Mucosa of descending colon (tissue), 3 donors: ENCODE results near the gene RAI14. TPM values are rescaled to one million over a fixed set of nuclear protein-coding genes. Genes with fewer than 3 reads are reported as not detected.

ENCODE experiments used
- ATAC-seq: fragments of 200-7000 bp; cut with Tn5 transposase; one replicate; pipeline ENCODE4 v1.9.1; 2020; ENCODE audit warnings: mild to moderate bottlenecking, moderate library complexity
- DNase-seq, 3 donors: peaks; one replicate each; pipeline ENCODE4 v3.0.0-alpha.2; 2020
- H3K36me3 ChIP-seq: fragments of 200-600 bp; one replicate; pipeline ENCODE4 v1.8.0; 2021; ENCODE audit warnings: low read depth, mild to moderate bottlenecking
- H3K4me1 ChIP-seq: fragments of 200-600 bp; one replicate; pipeline ENCODE4 v1.8.0; 2021; ENCODE audit warnings: low read depth, mild to moderate bottlenecking
- H3K4me3 ChIP-seq: fragments of 200-600 bp; one replicate; pipeline ENCODE4 v1.8.0; 2021; ENCODE audit warnings: mild to moderate bottlenecking
- H3K9me3 ChIP-seq: fragments of 200-600 bp; one replicate; pipeline ENCODE4 v1.8.0; 2021; ENCODE audit warnings: mild to moderate bottlenecking
- intact Hi-C, 2 donors: fragments of 100-400 bp; cut with DNase I in 1 of 2; cut with micrococcal nuclease in 1 of 2; formaldehyde crosslinking; loops; one replicate each; pipeline versions ENCODE4 v1.11.0 to v1.11.1; 2022; cut with DNase I, micrococcal nuclease
- total RNA-seq, 3 donors: library from RNA; stranded (reverse); fragmentation: NEBNext Ultra II Directional in 2 of 3; extraction: Animal tissue kit (Norgen Biotek cat#: 25700) in 2 of 3; gene quantifications; one replicate each; pipeline versions ENCODE4 v1.2.1 to v1.2.4, GENCODE V29; 2021 to 2023
- TF ChIP-seq, protein P1 (sequence below): fragments of 200-600 bp; IDR thresholded peaks from one replicate; pipeline ENCODE4 v1.8.0; 2022; ENCODE audit warnings: antibody characterized with exemption, mild to moderate bottlenecking
- donor health status: DM: no; HTN: no; CAD: no; lungs with moderate emphysema.
- donor health status: DM: no; HTN: no; CAD: no.
- donor health status: DM: no; HTN: yes; CAD: no.

Gene RAI14
- total RNA-seq, 3 donors from 2014 or later: 14.0 to 41.0 (median 23.4) TPM

GRCh38 chr5:34734326-34734725, 78.2 kb downstream of the RAI14 start:
- intact Hi-C loops: no loop called here
- DNase-seq (no peak), ATAC-seq (no peak)
- Histone ChIP-seq H3K4me1 (no peaks in the 10 kb centered on the region), H3K36me3 (no peaks in the 10 kb centered on the region), H3K9me3 (no peaks in the 10 kb centered on the region), H3K4me3 (no peak overlapping the region)
- TF ChIP-seq, protein P1, sequence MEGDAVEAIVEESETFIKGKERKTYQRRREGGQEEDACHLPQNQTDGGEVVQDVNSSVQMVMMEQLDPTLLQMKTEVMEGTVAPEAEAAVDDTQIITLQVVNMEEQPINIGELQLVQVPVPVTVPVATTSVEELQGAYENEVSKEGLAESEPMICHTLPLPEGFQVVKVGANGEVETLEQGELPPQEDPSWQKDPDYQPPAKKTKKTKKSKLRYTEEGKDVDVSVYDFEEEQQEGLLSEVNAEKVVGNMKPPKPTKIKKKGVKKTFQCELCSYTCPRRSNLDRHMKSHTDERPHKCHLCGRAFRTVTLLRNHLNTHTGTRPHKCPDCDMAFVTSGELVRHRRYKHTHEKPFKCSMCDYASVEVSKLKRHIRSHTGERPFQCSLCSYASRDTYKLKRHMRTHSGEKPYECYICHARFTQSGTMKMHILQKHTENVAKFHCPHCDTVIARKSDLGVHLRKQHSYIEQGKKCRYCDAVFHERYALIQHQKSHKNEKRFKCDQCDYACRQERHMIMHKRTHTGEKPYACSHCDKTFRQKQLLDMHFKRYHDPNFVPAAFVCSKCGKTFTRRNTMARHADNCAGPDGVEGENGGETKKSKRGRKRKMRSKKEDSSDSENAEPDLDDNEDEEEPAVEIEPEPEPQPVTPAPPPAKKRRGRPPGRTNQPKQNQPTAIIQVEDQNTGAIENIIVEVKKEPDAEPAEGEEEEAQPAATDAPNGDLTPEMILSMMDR: no peak

DNA sequence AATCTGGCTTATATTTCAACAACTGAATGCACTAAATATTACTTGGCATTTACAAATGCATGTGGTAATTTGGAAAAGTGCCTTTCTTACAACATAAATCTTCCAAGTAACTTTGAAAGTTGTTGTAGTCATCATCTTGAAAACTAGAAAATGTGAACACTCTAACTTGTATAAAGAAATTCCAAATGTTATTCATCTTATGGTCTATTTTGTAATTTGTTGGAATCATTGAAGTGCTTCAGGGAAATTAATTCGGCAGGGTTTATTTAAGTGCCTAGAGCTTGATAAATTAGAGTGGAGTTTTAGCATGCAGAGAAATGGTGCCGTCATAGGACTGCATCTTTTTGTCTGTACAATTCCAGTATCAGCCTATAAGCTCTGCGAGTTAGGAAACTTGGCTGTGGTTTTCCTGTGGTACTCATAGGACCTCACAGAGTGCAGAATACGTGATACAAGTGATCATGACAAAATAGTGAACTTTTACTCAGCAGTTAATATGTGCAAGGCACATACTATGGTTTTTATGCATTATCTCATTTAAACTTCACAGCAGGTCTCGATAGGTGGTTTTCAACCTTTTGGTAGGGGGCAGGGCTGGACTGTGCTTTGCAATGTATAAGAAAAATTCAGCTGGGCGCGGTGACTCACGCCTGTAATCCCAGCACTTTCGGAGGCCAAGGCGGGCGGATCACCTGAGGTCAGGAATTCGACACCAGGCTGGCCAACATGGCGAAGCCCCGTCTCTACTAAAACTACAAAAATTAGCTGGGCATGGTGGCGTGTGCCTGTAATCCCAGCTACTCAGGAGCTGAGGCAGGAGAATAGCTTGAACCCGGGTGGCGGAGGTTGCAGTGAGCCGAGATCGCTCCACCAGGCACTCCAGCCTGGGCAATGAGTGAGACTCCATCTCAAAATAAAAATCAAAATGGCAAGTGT, 79.6 kb downstream of the RAI14 start:
- Histone ChIP-seq H3K36me3 (no peaks in the 10 kb centered on the region), H3K4me1 (no peaks in the 10 kb centered on the region), H3K9me3 (no peaks in the 10 kb centered on the region), H3K4me3 (no peak overlapping the region)
- DNase-seq: no peak
- intact Hi-C loops: no loop called here
- ATAC-seq: no peak
- TF ChIP-seq, protein P1: no peak

GRCh38 chr5:34736445-34737115, 80.5 kb downstream of the RAI14 start:
- TF ChIP-seq, protein P1: no peak
- H3K36me3 ChIP-seq: no peaks in the 10 kb centered on the region
- intact Hi-C loops: no loop called here
- ATAC-seq: no peak
- no peak for DNase-seq
- H3K9me3 ChIP-seq: no peaks in the 10 kb centered on the region
- no peaks in the 10 kb centered on the region for H3K4me1 ChIP-seq
- no peak overlapping the region for H3K4me3 ChIP-seq

- TF ChIP-seq, protein P1: no peak
- no peaks in the 10 kb centered on the region for H3K9me3 ChIP-seq
- no peaks in the 10 kb centered on the region for H3K4me1 ChIP-seq
- H3K4me3 ChIP-seq: no peak overlapping the region
- no peak for DNase-seq
- no peak for ATAC-seq
- H3K36me3 ChIP-seq: no peaks in the 10 kb centered on the region
- intact Hi-C loops: no loop called here
These were observed 81.6 kb downstream of the RAI14 start for GRCh38 chr5:34737731-34738130.

DNA sequence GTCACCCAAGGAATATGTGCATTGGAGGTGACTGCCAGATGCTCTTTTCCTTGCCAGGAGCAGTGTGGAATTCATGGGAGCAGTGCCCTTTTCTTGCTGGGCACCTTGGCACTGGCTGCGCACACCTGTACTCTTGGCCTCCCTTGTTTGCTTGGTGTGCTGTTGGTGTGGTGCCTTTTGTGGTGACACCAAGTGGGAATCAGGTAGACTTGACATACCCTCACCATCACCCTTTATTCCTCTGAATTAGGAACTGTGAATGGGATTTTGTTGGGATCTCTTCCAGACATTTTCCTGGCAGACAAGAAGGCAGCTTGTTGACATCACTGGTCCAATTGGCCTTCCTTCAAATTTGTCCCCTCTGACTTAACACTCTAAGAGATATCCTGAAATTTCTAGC, 82.3 kb downstream of the RAI14 start:
- Histone ChIP-seq H3K36me3 (no peaks in the 10 kb centered on the region), H3K4me1 (no peaks in the 10 kb centered on the region), H3K4me3 (no peak overlapping the region), H3K9me3 (no peaks in the 10 kb centered on the region)
- ATAC-seq: no peak
- no peak for DNase-seq
- intact Hi-C loops: no loop called here
- TF ChIP-seq, protein P1: no peak
